PFSK-1 (cell line): ENCODE measurements around the gene PPP1R1B.

Experiments
- FOXP2 ChIP-seq: optimal IDR thresholded peaks from 2 replicates; pipeline ENCODE3; 2011; ENCODE audit warnings: borderline replicate concordance, control low read depth, inconsistent platforms; ENCODE audit not compliant: insufficient read depth; ENCODE audit errors: extremely low read length, extremely low read depth
- POLR2AphosphoS5 ChIP-seq: IDR thresholded peaks from 2 replicates; pipeline ENCODE4 v1.6.1; 2012; ENCODE audit warnings: low read depth, mild to moderate bottlenecking, control low read depth, low read length, moderate library complexity
- SIN3A ChIP-seq: IDR thresholded peaks from 2 replicates; pipeline ENCODE4 v1.6.1; 2012; ENCODE audit warnings: mild to moderate bottlenecking, low read length, moderate library complexity, borderline replicate concordance; ENCODE audit not compliant: insufficient read depth
- TAF1 ChIP-seq: IDR thresholded peaks from 2 replicates; pipeline ENCODE4 v1.6.1; 2012; ENCODE audit warnings: low read length, control low read depth, borderline replicate concordance; ENCODE audit not compliant: insufficient read depth
- TF ChIP-seq, protein P1 (sequence below), 2 experiments: IDR thresholded peaks; 2 replicates each; pipeline versions ENCODE4 v1.6.1 to v1.8.0; 2011 to 2012; ENCODE audit warnings: low read depth in 2 of 2, low read length in 2 of 2, control low read depth in 1 of 2, inconsistent platforms in 1 of 2, mild to moderate bottlenecking in 1 of 2, moderate library complexity in 1 of 2; ENCODE audit not compliant: insufficient read depth in 1 of 2

DNA sequence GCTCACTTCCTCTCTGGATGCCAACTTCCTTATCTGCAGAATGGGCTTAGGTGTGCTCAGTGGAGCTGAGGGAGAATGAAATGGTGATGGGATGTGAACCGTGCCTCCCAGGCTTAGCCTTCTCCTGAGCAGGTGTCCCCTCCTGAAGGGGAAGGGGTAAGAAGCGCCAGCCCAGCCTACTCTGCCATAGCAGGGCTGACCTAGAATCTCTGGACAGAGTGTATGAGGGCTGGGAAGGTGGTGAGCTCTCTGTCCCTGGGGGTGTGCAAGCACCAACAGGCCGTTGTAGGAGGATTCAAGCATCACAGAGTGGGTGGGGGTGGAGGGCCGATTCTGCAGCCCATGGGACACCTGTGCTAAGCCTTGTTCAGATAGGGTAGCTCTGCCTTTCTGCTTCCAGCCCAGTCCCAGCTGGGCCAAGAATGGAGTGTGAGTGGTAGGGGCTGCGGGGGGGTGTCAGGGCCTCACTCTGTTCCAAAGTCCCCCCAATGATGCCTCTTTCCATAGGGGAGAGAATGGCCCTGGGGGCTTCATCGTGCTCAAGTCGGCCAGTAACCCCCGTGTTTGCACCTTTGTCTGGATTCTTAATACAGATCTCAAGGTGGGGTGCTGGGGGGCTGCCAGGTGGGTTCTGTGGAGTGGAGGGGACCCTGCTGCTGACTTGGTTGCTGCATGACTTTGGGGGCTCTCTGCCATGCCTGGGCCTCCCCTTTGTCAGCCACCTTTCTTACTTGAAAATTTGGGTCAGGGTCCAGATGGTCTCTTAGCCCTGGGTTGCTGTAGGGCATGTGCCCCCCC lies 35.2 kb downstream of the PPP1R1B start:
- TF ChIP-seq, protein P1, sequence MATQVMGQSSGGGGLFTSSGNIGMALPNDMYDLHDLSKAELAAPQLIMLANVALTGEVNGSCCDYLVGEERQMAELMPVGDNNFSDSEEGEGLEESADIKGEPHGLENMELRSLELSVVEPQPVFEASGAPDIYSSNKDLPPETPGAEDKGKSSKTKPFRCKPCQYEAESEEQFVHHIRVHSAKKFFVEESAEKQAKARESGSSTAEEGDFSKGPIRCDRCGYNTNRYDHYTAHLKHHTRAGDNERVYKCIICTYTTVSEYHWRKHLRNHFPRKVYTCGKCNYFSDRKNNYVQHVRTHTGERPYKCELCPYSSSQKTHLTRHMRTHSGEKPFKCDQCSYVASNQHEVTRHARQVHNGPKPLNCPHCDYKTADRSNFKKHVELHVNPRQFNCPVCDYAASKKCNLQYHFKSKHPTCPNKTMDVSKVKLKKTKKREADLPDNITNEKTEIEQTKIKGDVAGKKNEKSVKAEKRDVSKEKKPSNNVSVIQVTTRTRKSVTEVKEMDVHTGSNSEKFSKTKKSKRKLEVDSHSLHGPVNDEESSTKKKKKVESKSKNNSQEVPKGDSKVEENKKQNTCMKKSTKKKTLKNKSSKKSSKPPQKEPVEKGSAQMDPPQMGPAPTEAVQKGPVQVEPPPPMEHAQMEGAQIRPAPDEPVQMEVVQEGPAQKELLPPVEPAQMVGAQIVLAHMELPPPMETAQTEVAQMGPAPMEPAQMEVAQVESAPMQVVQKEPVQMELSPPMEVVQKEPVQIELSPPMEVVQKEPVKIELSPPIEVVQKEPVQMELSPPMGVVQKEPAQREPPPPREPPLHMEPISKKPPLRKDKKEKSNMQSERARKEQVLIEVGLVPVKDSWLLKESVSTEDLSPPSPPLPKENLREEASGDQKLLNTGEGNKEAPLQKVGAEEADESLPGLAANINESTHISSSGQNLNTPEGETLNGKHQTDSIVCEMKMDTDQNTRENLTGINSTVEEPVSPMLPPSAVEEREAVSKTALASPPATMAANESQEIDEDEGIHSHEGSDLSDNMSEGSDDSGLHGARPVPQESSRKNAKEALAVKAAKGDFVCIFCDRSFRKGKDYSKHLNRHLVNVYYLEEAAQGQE (IDR thresholded peaks at IDR 0.05; ENCODE audit: insufficient read depth in 1 of 2, low read depth in 2 of 2, low read length in 2 of 2): no peak
- TF ChIP-seq POLR2AphosphoS5 (no peak), TAF1 (no peak), FOXP2 (no peak), SIN3A (no peak)
